Heart right ventricle (tissue), 16 donors: ENCODE data around the gene MYO10. TPM values are rescaled to one million over a fixed set of nuclear protein-coding genes. Genes with fewer than 3 reads are reported as not detected.

ENCODE experiments used
- ATAC-seq, 8 donors: fragments of 200-7000 bp; cut with Tn5 transposase; one replicate each; pipeline ENCODE4 v1.9.1; 2020; ENCODE audit warnings: mild to moderate bottlenecking in 8 of 8, moderate library complexity in 8 of 8, moderate number of reproducible peaks in 1 of 8
- DNase-seq, 2 donors: peaks; one replicate each; pipeline ENCODE4 v3.0.0-alpha.2; 2020
- H3K27ac ChIP-seq, 10 donors: fragments of 200-600 bp; sonication (generic) in 2 of 10; one replicate each; pipeline versions ENCODE4 v1.5.0 to v1.8.0; 2020 to 2022; ENCODE audit warnings: mild to moderate bottlenecking in 3 of 10
- H3K27me3 ChIP-seq, 7 donors: fragments of 200-600 bp; one replicate each; pipeline ENCODE4 v1.8.0; 2021 to 2022; ENCODE audit warnings: mild to moderate bottlenecking in 2 of 7
- H3K36me3 ChIP-seq, 9 donors: fragments of 200-600 bp; sonication (generic) in 1 of 9; one replicate each; pipeline versions ENCODE4 v1.5.0 to v1.8.0; 2020 to 2022; ENCODE audit warnings: mild to moderate bottlenecking in 2 of 9
- H3K4me1 ChIP-seq, 9 donors: fragments of 200-600 bp; sonication (generic) in 1 of 9; one replicate each; pipeline versions ENCODE4 v1.5.0 to v1.8.0; 2020 to 2022; ENCODE audit warnings: mild to moderate bottlenecking in 4 of 9
- H3K4me3 ChIP-seq, 10 donors: fragments of 200-600 bp; sonication (generic) in 2 of 10; one replicate each; pipeline versions ENCODE4 v1.5.0 to v1.8.0; 2020 to 2022; ENCODE audit warnings: mild to moderate bottlenecking in 7 of 10, moderate library complexity in 2 of 10
- H3K9me3 ChIP-seq, 11 donors: fragments of 200-600 bp in 10 of 11; sonication (generic) in 2 of 11; one replicate each; pipeline versions ENCODE4 v1.5.0 to v1.8.0; 2013 to 2022; ENCODE audit warnings: mild to moderate bottlenecking in 2 of 11, control low read depth in 1 of 11, moderate library complexity in 1 of 11
- CTCF ChIP-seq, 9 donors: fragments of 200-600 bp; sonication (generic) in 2 of 9; IDR thresholded peaks; one replicate each; pipeline versions ENCODE4 v1.5.0 to v1.8.0; 2021 to 2022; ENCODE audit warnings: antibody characterized with exemption in 9 of 9, mild to moderate bottlenecking in 5 of 9, moderate library complexity in 1 of 9
- WGBS, 2 donors: extraction: QIAGEN DNeasy Blood & Tissue Kit; methylation state at CpG; one replicate each; pipeline ENCODE4 v1.1.7; 2013; ENCODE audit warnings: inconsistent platforms in 1 of 2; 5-methylcytosine and 5-hydroxymethylcytosine counted together
- intact Hi-C, 10 donors: fragments of 100-400 bp; cut with DNase I; formaldehyde crosslinking; loops; one replicate each; pipeline versions ENCODE4 v1.11.1 to v1.14.2; 2022
- polyA plus RNA-seq, 2 donors: library from polyadenylated mRNA; stranded (reverse); fragments of 200-250 nt; gene quantifications; one replicate each; pipeline ENCODE4 v1.2.3, GENCODE V29; 2013
- total RNA-seq, 10 donors: library from RNA; stranded (reverse); fragmentation: NEBNext Ultra II Directional in 3 of 10; extraction: Animal tissue kit (Norgen Biotek cat#: 25700) in 3 of 10; gene quantifications; one replicate each; pipeline versions ENCODE4 v1.2.1 to v1.2.4, GENCODE V29; 2021 to 2023
- donor health status: Arrhythmogenic right ventricular cardiomyopathy.
- donor health status: ischemic (EF 13 %, LVEDD 7.1; RV severe dilation, severe dysfunction).
- donor health status: healthy with polysubstance abuse.
- donor health status: DM: no; HTN: yes; CAD: no.
- donor health status: DM: no; HTN: no; CAD: no.
- donor health status: ischemic (EF 25% LVEDD 6.9; RV normal size, moderate dysfunction).
- donor health status: ischemic (EF 25% LVEDD 5.7; RV mildly dilated, moderate dysfunction).
- donor health status: healthy.
- donor health status: DM: yes; HTN: yes; CAD: no.
- donor health status: Ischemic cardiomyopathy.
- donor health status: ischemic (EF 35%, LVEDD 5.7; RV mildly dilated, moderate dysfunction).
- donor health status: nonischemic (EF 11% LVEDD 7.7; RV severe dilation, severe dysfunction).
- donor health status: DM: yes; HTN: yes; CAD: no.
- donor health status: PGD.
- donor health status: ischemic (EF 29% LVEDD 5.4; RV normal size, mild dysfunction).
- donor health status: nonischemic (EF 23%, LVEDD 6.1; RV moderate dilation, normal function).

Gene MYO10
- total and polyA plus RNA-seq, 12 donors, result 1.2 to 8.2 (median 4.6) TPM

- Histone ChIP-seq H3K4me1 (no peaks in the 10 kb centered on the region), H3K27me3 (no peaks in the 10 kb centered on the region), H3K36me3 (no peaks in the 10 kb centered on the region), H3K27ac (no peak overlapping the region), H3K9me3 (no peaks in the 10 kb centered on the region), H3K4me3 (no peak overlapping the region)
- DNase-seq, result no peak
- 35 to 58% methylated on average over 1 of the region's 1 CpG for WGBS, 2 donors
- intact Hi-C loops, result no loop called here
- no peak for ATAC-seq
- no peak for TF ChIP-seq CTCF (IDR thresholded peaks at IDR 0.05)
Observed at GRCh38 chr5:16965581-16965980, 29.5 kb upstream of the MYO10 start.

GRCh38 chr5:16963821-16964220 is 27.7 kb upstream of the MYO10 start:
- DNase-seq, result no peak
- no peaks in the 10 kb centered on the region for H3K27me3 ChIP-seq
- no peak for TF ChIP-seq CTCF (IDR thresholded peaks at IDR 0.05)
- no peaks in the 10 kb centered on the region for H3K4me1 ChIP-seq
- intact Hi-C loops, result no loop called here
- no peak overlapping the region for H3K27ac ChIP-seq
- no peaks in the 10 kb centered on the region for H3K36me3 ChIP-seq
- ATAC-seq, result no peak
- no peak overlapping the region for H3K4me3 ChIP-seq
- no peaks in the 10 kb centered on the region for H3K9me3 ChIP-seq
- WGBS, 2 donors, result 86 to 95% methylated on average over 7 of the region's 7 CpGs

DNA sequence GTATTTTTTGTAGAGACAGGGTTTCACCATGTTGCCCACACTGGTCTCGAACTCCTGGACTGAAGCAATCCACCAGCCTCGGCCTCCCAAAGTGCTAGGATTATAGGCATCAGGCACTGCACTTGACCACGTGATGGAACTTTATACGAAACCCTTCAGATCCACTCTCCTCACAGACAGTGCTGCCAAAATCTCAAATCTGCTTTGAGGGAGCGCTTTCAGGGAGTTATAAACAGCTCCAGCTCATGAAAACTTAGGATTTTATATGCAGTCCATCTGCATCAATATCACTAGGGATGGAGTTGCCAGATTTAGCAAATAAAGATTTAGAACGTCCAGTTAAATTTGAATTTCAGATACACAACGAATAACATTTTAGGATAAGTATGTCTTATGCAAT is 25.0 kb upstream of the MYO10 start:
- 83 to 90% methylated on average over 7 of the region's 7 CpGs for WGBS, 2 donors
- TF ChIP-seq CTCF (IDR thresholded peaks at IDR 0.05), result no peak
- no peak for ATAC-seq
- no peak for DNase-seq
- Histone ChIP-seq H3K27me3 (no peaks in the 10 kb centered on the region), H3K4me1 (no peaks in the 10 kb centered on the region), H3K4me3 (no peak overlapping the region), H3K36me3 (no peaks in the 10 kb centered on the region), H3K9me3 (no peaks in the 10 kb centered on the region), H3K27ac (no peak overlapping the region)
- intact Hi-C loops, result no loop called here

DNA sequence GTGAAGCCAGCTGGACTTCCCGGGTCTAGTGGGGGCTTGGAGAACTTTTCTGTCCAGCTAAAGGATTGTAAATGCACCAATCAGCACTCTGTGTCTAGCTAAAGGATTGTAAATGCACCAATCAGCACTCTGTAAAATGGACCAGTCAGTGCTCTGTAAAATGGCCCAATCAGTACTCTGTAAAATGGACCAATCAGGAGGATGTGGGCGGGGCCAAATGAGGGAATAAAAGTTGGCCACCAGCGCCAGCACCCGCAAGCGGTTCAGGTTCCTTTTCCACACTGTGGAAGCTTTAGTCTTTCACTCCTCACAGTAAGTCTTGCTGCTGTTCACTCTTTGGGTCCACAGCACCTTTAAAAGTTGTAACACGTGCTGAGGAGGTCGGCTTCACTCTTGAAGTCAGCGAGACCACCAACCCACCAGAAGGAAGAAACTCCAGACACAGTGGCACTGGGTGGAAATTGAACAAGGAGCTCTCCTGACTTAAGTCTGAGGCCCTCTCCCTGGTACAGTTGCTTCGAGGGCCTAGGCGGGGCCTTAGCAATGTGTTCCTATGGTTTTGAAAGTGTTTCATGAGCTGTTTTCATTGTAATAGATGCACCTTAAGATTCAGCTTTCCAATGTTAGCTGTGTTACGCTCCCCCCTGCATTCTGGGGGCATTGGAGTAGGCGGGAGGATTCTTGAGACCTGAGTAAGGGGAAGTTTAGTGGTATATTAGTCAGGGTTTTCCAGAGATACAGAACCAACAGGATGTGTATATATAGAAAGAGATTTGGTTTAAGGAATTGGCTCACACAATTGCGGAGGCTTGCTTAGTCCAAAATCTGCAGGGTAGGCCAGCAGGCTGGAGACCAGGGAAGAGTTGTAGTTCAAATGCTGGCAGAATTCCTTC is 21.5 kb upstream of the MYO10 start:
- Histone ChIP-seq H3K36me3 (no peaks in the 10 kb centered on the region), H3K4me1 (no peaks in the 10 kb centered on the region), H3K9me3 (no peaks in the 10 kb centered on the region), H3K27me3 (no peaks in the 10 kb centered on the region), H3K4me3 (no peak overlapping the region), H3K27ac (no peak overlapping the region)
- DNase-seq (no peak), ATAC-seq (no peak)
- WGBS, 2 donors, result 87 to 94% methylated on average over 13 of the region's 13 CpGs
- no peak for TF ChIP-seq CTCF (IDR thresholded peaks at IDR 0.05)
- intact Hi-C loops, result no loop called here
